ENCODE measurements around the gene LMX1A.

DNA sequence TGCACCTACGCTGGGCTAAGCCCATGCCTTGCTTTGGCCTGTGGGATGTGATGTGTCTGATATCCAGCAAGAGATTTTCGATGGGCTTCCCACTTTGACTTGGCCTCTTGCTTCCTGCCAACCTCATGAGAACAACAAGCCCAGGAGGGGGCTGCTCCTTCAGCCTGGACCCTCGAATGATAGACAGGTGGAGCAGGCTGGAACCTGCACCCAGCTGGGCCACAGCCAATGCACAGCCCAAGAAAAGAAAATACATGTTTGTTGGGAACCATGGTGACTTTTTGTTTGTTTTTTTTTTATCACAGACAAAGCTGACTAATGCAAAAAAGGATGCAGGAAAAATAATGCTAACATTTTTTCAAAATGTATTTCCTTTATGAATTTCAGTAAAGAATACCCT is 144.3 kb downstream of the LMX1A start:
- TF ChIP-seq, protein P1, sequence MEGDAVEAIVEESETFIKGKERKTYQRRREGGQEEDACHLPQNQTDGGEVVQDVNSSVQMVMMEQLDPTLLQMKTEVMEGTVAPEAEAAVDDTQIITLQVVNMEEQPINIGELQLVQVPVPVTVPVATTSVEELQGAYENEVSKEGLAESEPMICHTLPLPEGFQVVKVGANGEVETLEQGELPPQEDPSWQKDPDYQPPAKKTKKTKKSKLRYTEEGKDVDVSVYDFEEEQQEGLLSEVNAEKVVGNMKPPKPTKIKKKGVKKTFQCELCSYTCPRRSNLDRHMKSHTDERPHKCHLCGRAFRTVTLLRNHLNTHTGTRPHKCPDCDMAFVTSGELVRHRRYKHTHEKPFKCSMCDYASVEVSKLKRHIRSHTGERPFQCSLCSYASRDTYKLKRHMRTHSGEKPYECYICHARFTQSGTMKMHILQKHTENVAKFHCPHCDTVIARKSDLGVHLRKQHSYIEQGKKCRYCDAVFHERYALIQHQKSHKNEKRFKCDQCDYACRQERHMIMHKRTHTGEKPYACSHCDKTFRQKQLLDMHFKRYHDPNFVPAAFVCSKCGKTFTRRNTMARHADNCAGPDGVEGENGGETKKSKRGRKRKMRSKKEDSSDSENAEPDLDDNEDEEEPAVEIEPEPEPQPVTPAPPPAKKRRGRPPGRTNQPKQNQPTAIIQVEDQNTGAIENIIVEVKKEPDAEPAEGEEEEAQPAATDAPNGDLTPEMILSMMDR (IDR thresholded peaks at IDR 0.05 in 2 of 3, conservative IDR thresholded peaks at IDR 0.05 in 1 of 3; ENCODE audit: insufficient read depth in 2 of 3, low read depth in 1 of 3, low read length in 3 of 3) = no peak
- TF ChIP-seq ATF1 (CRISPR knock-in tag; IDR thresholded peaks at IDR 0.05) (no peak), ATF1 (tag; IDR thresholded peaks at IDR 0.05) (no peak), JUND (IDR thresholded peaks at IDR 0.05; ENCODE audit: borderline replicate concordance, low read depth, low read length) (no peak), JUND (tag; IDR thresholded peaks at IDR 0.05; ENCODE audit: borderline replicate concordance, low read depth, low read length) (no peak), STAT5B (CRISPR knock-in tag; IDR thresholded peaks at IDR 0.05) (no peak)
- TF ChIP-seq, protein P2, sequence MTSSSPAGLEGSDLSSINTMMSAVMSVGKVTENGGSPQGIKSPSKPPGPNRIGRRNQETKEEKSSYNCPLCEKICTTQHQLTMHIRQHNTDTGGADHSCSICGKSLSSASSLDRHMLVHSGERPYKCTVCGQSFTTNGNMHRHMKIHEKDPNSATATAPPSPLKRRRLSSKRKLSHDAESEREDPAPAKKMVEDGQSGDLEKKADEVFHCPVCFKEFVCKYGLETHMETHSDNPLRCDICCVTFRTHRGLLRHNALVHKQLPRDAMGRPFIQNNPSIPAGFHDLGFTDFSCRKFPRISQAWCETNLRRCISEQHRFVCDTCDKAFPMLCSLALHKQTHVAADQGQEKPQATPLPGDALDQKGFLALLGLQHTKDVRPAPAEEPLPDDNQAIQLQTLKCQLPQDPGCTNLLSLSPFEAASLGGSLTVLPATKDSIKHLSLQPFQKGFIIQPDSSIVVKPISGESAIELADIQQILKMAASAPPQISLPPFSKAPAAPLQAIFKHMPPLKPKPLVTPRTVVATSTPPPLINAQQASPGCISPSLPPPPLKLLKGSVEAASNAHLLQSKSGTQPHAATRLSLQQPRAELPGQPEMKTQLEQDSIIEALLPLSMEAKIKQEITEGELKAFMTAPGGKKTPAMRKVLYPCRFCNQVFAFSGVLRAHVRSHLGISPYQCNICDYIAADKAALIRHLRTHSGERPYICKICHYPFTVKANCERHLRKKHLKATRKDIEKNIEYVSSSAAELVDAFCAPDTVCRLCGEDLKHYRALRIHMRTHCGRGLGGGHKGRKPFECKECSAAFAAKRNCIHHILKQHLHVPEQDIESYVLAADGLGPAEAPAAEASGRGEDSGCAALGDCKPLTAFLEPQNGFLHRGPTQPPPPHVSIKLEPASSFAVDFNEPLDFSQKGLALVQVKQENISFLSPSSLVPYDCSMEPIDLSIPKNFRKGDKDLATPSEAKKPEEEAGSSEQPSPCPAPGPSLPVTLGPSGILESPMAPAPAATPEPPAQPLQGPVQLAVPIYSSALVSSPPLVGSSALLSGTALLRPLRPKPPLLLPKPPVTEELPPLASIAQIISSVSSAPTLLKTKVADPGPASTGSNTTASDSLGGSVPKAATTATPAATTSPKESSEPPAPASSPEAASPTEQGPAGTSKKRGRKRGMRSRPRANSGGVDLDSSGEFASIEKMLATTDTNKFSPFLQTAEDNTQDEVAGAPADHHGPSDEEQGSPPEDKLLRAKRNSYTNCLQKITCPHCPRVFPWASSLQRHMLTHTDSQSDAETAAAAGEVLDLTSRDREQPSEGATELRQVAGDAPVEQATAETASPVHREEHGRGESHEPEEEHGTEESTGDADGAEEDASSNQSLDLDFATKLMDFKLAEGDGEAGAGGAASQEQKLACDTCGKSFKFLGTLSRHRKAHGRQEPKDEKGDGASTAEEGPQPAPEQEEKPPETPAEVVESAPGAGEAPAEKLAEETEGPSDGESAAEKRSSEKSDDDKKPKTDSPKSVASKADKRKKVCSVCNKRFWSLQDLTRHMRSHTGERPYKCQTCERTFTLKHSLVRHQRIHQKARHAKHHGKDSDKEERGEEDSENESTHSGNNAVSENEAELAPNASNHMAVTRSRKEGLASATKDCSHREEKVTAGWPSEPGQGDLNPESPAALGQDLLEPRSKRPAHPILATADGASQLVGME (CRISPR knock-in tag; IDR thresholded peaks at IDR 0.05) = no peak
